Neural cell (in vitro differentiated cells): ENCODE results near the gene STK10. TPM values are rescaled to one million over a fixed set of nuclear protein-coding genes. Genes with fewer than 3 reads are reported as not detected.

ENCODE experiments used
- H2AFZ ChIP-seq: fragments of 200-600, 300-800 bp; sonication (generic), shearing (Covaris generic); 2 replicates; pipeline ENCODE4 v1.6.0; 2014; ENCODE audit warnings: low read depth, mild to moderate bottlenecking, antibody characterized with exemption, low read length, moderate library complexity
- H3F3A ChIP-seq: fragments of 200-600 bp; shearing (Covaris generic); 2 replicates; pipeline ENCODE4 v1.6.1; 2016; ENCODE audit warnings: mild to moderate bottlenecking, moderate library complexity, mixed read lengths, antibody characterized with exemption, low read length; ENCODE audit not compliant: insufficient read depth, poor library complexity, severe bottlenecking
- H3K27ac ChIP-seq: fragments of 200-600, 300-800 bp; sonication (generic), shearing (Covaris generic); 2 replicates; pipeline ENCODE4 v1.5.1; 2014; ENCODE audit warnings: mild to moderate bottlenecking, low read length, moderate library complexity
- H3K27me3 ChIP-seq: fragments of 300-800, 200-600 bp; sonication (generic), shearing (Covaris generic); 2 replicates; pipeline ENCODE4 v1.6.0; 2014; ENCODE audit warnings: mild to moderate bottlenecking, low read depth, low read length, moderate library complexity; ENCODE audit not compliant: insufficient read depth
- H3K36me3 ChIP-seq: fragments of 300-800, 200-600 bp; sonication (generic), shearing (Covaris generic); 2 replicates; pipeline ENCODE4 v1.5.1; 2014; ENCODE audit warnings: mild to moderate bottlenecking, antibody characterized with exemption, low read length, moderate library complexity; ENCODE audit not compliant: insufficient read depth
- H3K4me2 ChIP-seq: fragments of 300-800, 200-600 bp; sonication (generic), shearing (Covaris generic); 2 replicates; pipeline ENCODE4 v1.6.0; 2014; ENCODE audit warnings: mild to moderate bottlenecking, low read length
- H3K4me3 ChIP-seq: fragments of 300-800, 200-600 bp; sonication (generic), shearing (Covaris generic); 2 replicates; pipeline ENCODE4 v1.5.1; 2014; ENCODE audit warnings: mild to moderate bottlenecking, low read length, moderate library complexity
- H3K79me2 ChIP-seq: fragments of 200-600 bp; shearing (Covaris generic); replicated peaks from 2 replicates; pipeline ENCODE4 v1.6.0; 2014; ENCODE audit warnings: mild to moderate bottlenecking, low read length, moderate library complexity; ENCODE audit not compliant: insufficient read depth
- H3K9ac ChIP-seq: fragments of 300-800, 200-600 bp; sonication (generic), shearing (Covaris generic); 2 replicates; pipeline ENCODE4 v1.6.1; 2016; ENCODE audit warnings: mild to moderate bottlenecking, low read length, mixed read lengths
- H3K9me2 ChIP-seq: fragments of 200-600 bp; shearing (Covaris generic); 2 replicates; pipeline ENCODE4 v1.6.1; 2016; ENCODE audit warnings: mild to moderate bottlenecking, low read length, mixed read lengths; ENCODE audit not compliant: insufficient read depth
- H3K9me3 ChIP-seq: fragments of 200-600, 300-800 bp; sonication (generic), shearing (Covaris generic); 2 replicates; pipeline ENCODE4 v1.6.1; 2016; ENCODE audit warnings: mild to moderate bottlenecking, mixed run types, low read length, moderate library complexity, mixed read lengths
- H4K20me1 ChIP-seq: fragments of 200-600 bp; shearing (Covaris generic); 2 replicates; pipeline ENCODE4 v1.6.1; 2016; ENCODE audit warnings: mild to moderate bottlenecking, mixed run types; ENCODE audit not compliant: insufficient read depth
- CTCF ChIP-seq: fragments of 450-650 bp; IDR thresholded peaks from 2 replicates; pipeline ENCODE4 v1.5.1; 2014; ENCODE audit warnings: antibody characterized with exemption, mild to moderate bottlenecking, moderate library complexity; ENCODE audit not compliant: poor library complexity, severe bottlenecking
- EP300 ChIP-seq: fragments of 450-650 bp; conservative IDR thresholded peaks from 2 replicates; pipeline ENCODE4 v1.6.1; 2014; ENCODE audit warnings: antibody characterized with exemption, mild to moderate bottlenecking, moderate library complexity; ENCODE audit not compliant: poor library complexity, severe bottlenecking
- EZH2 ChIP-seq: fragments of 200-600, 300-800 bp; shearing (Covaris generic), sonication (generic); IDR thresholded peaks from 2 replicates; pipeline ENCODE4 v1.6.1; 2014; ENCODE audit warnings: antibody characterized with exemption, low read length, borderline replicate concordance, mild to moderate bottlenecking; ENCODE audit not compliant: insufficient read depth, poor library complexity, severe bottlenecking
- MXI1 ChIP-seq: fragments of 450-650 bp; conservative IDR thresholded peaks from 2 replicates; pipeline ENCODE4 v1.6.1; 2014; ENCODE audit warnings: antibody characterized with exemption, mild to moderate bottlenecking; ENCODE audit not compliant: poor library complexity, severe bottlenecking
- POLR2AphosphoS5 ChIP-seq: IDR thresholded peaks from 2 replicates; pipeline ENCODE4 v1.6.1; 2012
- RAD21 ChIP-seq: fragments of 450-650 bp; conservative IDR thresholded peaks from 2 replicates; pipeline ENCODE4 v1.6.1; 2014; ENCODE audit warnings: antibody characterized with exemption, mild to moderate bottlenecking, moderate library complexity
- SMC3 ChIP-seq: fragments of 450-650 bp; conservative IDR thresholded peaks from 2 replicates; pipeline ENCODE4 v1.6.1; 2014; ENCODE audit warnings: antibody characterized with exemption, mild to moderate bottlenecking, moderate library complexity; ENCODE audit not compliant: poor library complexity
- TAF1 ChIP-seq: IDR thresholded peaks from 2 replicates; pipeline ENCODE4 v1.6.1; 2012; ENCODE audit warnings: low read depth
- polyA minus RNA-seq: library from RNA; depleted of rRNA, polyadenylated mRNA; stranded (reverse); fragments of >200 nt; gene quantifications from 2 replicates; pipeline ENCODE4 v1.2.3, GENCODE V29; 2014
- polyA plus RNA-seq: library from polyadenylated mRNA; depleted of rRNA; stranded (reverse); fragments of >200 nt; gene quantifications from 2 replicates; pipeline ENCODE4 v1.2.3, GENCODE V29; 2014
- TF ChIP-seq, protein P1 (sequence below): IDR thresholded peaks from 2 replicates; pipeline ENCODE4 v1.6.1; 2012; ENCODE audit warnings: borderline replicate concordance

The STK10 gene
- 1.8 and 8.2 TPM in 2 replicates for polyA plus RNA-seq
- polyA minus RNA-seq, result 6.1 and 6.6 TPM in 2 replicates

- Histone ChIP-seq H3K36me3 (no peaks in the 10 kb centered on the region), H3F3A (no peaks in the 10 kb centered on the region), H3K4me3 (peak within 1 kb of the TSS; percentile 97), H3K79me2 (no peaks in the 10 kb centered on the region), H3K9me2 (no peaks in the 10 kb centered on the region), H3K4me2 (peak within 1 kb of the TSS; percentile 70), H3K9ac (peak within 1 kb of the TSS; percentile 66), H3K27ac (peak within 1 kb of the TSS; percentile 12), H3K27me3 (peaks cover 13% of the 10 kb centered on the region), H2AFZ (peak within 1 kb of the TSS; percentile 83), H3K9me3 (no peaks in the 10 kb centered on the region), H4K20me1 (no peaks in the 10 kb centered on the region)
- TF ChIP-seq RAD21, result peak; percentile 79
- TF ChIP-seq POLR2AphosphoS5, result no peak
- TF ChIP-seq CTCF, result peak; percentile 87
- no peak for TF ChIP-seq EP300
- peak; percentile 84 for TF ChIP-seq MXI1
- TF ChIP-seq, protein P1, sequence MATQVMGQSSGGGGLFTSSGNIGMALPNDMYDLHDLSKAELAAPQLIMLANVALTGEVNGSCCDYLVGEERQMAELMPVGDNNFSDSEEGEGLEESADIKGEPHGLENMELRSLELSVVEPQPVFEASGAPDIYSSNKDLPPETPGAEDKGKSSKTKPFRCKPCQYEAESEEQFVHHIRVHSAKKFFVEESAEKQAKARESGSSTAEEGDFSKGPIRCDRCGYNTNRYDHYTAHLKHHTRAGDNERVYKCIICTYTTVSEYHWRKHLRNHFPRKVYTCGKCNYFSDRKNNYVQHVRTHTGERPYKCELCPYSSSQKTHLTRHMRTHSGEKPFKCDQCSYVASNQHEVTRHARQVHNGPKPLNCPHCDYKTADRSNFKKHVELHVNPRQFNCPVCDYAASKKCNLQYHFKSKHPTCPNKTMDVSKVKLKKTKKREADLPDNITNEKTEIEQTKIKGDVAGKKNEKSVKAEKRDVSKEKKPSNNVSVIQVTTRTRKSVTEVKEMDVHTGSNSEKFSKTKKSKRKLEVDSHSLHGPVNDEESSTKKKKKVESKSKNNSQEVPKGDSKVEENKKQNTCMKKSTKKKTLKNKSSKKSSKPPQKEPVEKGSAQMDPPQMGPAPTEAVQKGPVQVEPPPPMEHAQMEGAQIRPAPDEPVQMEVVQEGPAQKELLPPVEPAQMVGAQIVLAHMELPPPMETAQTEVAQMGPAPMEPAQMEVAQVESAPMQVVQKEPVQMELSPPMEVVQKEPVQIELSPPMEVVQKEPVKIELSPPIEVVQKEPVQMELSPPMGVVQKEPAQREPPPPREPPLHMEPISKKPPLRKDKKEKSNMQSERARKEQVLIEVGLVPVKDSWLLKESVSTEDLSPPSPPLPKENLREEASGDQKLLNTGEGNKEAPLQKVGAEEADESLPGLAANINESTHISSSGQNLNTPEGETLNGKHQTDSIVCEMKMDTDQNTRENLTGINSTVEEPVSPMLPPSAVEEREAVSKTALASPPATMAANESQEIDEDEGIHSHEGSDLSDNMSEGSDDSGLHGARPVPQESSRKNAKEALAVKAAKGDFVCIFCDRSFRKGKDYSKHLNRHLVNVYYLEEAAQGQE, result no peak
- no peak for TF ChIP-seq TAF1
- peak; percentile 81 for TF ChIP-seq SMC3
Measured at GRCh38 chr5:172188033-172188892, at the start of gene STK10. Gene STK10 (minus strand): TSS chr5:172188224. CDS start chr5:172188042, 182 bp downstream.

DNA sequence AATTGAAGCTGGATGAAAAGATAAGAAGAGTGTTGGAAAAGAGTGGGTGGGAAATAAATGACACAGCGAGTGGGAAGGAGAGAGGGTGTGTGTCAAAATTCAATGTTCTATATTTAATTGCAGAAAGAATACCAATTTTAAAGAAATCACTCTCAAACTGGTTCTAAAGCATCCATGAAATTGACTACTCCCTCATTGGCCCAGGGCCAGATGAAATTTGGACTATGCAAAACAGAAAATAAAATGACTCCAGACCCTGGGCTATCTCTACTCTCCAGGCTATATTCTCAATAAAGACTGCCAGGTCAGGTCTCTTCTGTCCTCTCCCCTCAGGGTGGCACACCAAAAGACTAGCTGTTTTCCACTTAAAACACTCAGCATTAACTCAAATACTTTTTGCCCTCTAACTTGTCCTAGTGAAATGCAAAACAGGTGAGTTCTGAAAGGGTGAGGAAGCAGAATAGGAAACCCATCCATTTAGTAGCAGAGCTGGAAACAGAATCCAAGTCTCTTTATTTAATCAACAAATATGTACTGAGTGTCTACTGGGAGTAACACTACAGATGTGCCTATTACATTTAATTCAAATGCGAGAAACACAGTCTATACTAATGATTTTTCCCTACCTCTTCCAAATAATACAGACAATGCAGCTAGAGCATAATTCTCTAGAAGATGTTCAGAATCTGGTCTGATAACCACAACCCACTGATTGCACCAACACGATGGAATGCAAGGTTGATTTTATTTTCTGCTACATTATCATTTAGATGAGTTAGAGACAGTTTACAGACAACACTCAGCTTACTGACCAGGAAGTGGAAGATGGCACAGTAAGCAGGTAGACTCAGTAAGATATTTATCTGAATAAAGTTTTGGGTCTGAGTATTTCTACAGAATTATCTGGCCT is 48.1 kb upstream of the STK10 start:
- Histone ChIP-seq H3F3A (no peaks in the 10 kb centered on the region), H2AFZ (no peak overlapping the region), H3K79me2 (peaks cover 51% of the 10 kb centered on the region), H3K4me3 (no peak overlapping the region), H3K4me2 (no peak overlapping the region), H3K9ac (no peak overlapping the region), H3K27ac (no peak overlapping the region), H3K36me3 (peaks cover 8% of the 10 kb centered on the region), H4K20me1 (no peaks in the 10 kb centered on the region), H3K27me3 (no peaks in the 10 kb centered on the region), H3K9me3 (no peaks in the 10 kb centered on the region), H3K9me2 (no peaks in the 10 kb centered on the region)
- no peak for TF ChIP-seq RAD21
- no peak for TF ChIP-seq EZH2
- TF ChIP-seq EP300, result no peak
- TF ChIP-seq, protein P1, result no peak
- TF ChIP-seq POLR2AphosphoS5, result no peak
- no peak for TF ChIP-seq CTCF
- TF ChIP-seq MXI1, result no peak
- TF ChIP-seq TAF1, result no peak
- TF ChIP-seq SMC3, result no peak
